Fibroblast of lung (primary cell): ENCODE measurements around the gene CTR9.

Experiments used
- EZH2 ChIP-seq: IDR thresholded peaks from 2 replicates; pipeline ENCODE4 v1.5.1; 2012; ENCODE audit warnings: low read length, control low read depth, mild to moderate bottlenecking; ENCODE audit errors: missing control alignments
- TF ChIP-seq, protein P1 (sequence below), 2 donors: IDR thresholded peaks in 1 of 2; conservative IDR thresholded peaks in 1 of 2; 1 replicate in 1 of 2; 2 replicates in 1 of 2; pipeline ENCODE4 v1.5.1; 2011 to 2012; ENCODE audit warnings: low read length in 2 of 2, control low read depth in 1 of 2, inconsistent platforms in 1 of 2, low read depth in 1 of 2, mild to moderate bottlenecking in 1 of 2

DNA sequence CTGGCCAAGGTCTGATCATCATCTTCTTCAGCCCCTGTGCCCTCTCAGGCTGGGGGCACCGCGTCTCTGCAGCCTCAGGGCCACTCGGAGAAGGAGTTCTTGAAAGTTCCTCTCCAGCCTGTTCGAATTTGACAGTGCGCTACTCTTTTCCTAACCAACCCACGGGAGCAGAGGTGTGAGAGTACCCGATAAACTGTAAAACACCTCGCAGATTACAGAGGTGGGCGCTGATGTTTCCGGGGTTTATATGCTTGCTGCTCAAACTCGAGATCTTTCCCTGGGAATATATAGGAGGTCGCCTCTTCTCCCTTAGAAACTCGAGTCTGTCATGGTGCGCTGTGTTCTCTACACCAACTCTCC is 515 bp downstream of the CTR9 start:
- TF ChIP-seq EZH2, result no peak
- TF ChIP-seq, protein P1, sequence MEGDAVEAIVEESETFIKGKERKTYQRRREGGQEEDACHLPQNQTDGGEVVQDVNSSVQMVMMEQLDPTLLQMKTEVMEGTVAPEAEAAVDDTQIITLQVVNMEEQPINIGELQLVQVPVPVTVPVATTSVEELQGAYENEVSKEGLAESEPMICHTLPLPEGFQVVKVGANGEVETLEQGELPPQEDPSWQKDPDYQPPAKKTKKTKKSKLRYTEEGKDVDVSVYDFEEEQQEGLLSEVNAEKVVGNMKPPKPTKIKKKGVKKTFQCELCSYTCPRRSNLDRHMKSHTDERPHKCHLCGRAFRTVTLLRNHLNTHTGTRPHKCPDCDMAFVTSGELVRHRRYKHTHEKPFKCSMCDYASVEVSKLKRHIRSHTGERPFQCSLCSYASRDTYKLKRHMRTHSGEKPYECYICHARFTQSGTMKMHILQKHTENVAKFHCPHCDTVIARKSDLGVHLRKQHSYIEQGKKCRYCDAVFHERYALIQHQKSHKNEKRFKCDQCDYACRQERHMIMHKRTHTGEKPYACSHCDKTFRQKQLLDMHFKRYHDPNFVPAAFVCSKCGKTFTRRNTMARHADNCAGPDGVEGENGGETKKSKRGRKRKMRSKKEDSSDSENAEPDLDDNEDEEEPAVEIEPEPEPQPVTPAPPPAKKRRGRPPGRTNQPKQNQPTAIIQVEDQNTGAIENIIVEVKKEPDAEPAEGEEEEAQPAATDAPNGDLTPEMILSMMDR (conservative IDR thresholded peaks at IDR 0.05 in 1 of 2, IDR thresholded peaks at IDR 0.05 in 1 of 2; ENCODE audit: low read depth in 1 of 2, low read length in 2 of 2), result no peak
